Nucleus accumbens (tissue), 56 donors: Measurements from ENCODE around the gene CWH43.
A peak's percentile ranks its signal among the peaks of the same experiment; 100 is the strongest.
"Not testable (repeated sequence)": the region's sequence is repeated elsewhere in the genome, so short reads cannot be mapped to it uniquely, and the experiment has no call there.

Experiments
- DNase-seq, 56 donors: peaks; one replicate each; lab custom pipeline; 2025; lab: John Stamatoyannopoulos, UW

CWH43 gene

DNA sequence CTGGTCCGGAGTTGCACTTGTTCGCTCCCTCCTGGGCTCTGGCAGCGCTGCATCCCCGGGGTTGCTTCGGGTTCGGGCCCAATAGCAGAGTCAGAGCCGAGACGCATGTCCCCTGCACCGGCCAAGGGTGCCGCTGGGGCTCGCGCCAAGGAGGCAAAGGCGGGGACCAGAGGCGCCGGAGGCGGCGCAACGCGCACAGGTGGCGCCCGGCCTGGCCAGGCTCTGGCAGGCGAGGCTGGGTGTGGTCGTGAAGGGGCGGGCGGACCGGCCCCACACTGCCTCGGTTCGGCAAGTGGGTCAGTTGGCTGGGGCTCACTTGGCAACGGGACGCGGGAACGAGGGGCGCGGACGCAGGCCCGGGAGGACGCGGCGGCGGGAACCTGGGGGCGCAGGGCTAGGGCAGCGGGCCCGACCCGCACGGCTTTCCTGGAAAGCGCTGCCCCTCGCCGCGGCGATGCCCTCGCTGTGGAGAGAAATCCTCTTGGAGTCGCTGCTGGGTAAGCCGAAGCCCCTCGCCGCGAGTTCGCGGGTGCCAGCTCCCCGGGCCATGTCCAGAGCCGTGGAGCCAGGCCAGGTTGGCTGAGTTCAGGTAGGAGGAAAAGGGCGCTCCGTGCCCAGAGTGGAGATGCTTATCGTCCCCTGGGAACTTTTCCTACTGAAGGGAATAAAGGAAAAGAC is at the start of gene CWH43:
TSS of gene CWH43 (plus strand) at position 300 of the 678 bp plus-strand sequence. CDS start at position 455, 155 bp downstream.
- no peak for DNase-seq

DNA sequence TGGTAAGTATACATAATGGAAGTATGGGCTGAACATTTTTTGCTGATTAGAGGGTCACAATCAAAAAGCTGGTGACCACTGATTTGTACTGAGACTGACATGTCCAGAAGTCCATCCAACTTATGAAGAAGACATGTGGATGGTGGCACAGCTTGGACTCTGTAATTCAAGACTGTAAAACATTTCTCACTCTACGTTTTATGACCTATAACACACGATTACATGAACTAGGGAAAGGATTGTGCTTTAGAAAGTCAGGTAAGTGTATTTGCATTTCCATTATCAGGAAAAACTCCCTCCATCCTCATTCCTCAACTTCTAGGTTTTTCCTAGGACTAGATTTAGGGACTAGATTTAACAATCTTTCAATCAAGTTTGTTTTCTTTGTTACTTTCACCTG is 49.0 kb upstream of the CWH43 start:
- no peak for DNase-seq

DNA sequence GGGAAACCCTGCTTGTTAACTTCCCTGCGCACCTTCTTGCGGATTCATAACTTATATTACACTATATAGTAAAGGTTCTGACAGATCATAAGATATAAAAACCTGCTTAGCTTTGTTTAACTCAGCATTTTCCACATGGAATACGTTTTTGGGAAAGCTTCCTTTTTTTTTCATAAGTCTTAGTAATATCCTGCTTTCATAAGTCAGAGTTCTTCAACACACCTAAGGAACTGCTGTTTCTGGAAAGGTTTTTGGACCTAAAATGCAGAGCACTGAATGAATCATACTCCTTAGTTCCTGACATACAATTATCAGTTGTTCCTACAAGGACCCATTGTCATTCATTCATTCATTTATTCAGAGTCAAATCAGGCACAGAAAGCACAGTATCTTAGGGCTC is 47.2 kb upstream of the CWH43 start:
- no peak for DNase-seq

DNA sequence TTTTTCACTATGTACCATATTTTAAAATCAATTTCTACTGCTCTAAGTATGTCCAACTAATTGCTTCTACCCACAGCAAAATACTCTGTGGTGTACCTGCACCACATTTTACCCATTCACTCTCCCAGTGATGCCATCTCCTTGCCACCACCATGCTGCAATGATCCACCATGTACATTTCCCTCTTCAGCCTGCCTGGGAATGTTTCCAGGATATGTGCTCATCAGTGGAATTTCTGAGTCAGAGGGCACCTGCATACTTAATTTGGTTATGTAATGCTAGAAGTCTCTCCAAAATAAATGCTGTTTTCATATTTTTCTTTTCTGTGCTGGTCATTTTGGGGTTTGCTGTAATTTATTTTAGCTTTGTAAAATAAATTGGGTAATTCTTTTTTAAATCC is 46.3 kb upstream of the CWH43 start:
- DNase-seq = no peak

DNA sequence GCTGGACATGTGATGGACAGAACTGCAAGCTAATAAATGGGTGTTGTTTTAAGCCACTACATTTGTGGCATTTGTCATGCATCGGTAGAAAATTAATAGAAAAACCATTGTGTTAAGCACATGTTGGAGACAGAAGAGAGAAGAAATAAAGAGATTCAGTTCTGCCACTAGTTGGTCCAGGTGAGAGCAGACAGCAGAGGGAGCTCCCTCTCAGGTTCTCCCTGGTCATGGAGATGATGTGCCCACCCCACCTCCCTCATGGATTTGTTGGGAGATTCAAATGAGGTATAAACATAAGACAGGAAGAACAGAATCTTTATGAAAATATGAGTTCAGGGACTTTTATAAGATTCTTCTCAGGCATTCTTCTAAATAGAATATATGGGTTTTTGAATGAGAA is 42.7 kb upstream of the CWH43 start:
- no peak for DNase-seq

DNA sequence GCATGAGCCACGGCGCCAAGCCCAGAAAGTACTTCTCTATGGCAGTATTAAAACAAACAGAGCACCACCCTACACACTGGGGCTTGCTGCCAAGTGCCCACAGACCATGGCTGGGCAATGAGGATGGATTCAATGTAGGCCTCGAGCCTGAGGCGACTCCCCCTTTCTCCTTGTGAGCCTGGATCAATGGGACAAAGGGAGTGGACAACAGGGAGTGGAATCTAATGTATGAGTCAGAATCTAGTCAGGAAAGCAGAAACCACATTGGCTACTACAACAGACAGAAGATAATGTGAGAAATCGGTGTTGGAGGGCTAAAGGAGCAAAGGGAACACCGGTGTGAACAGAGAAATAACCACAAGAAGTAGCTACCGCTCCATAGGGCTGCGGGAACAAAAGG is 41.8 kb upstream of the CWH43 start:
- DNase-seq = no peak

DNA sequence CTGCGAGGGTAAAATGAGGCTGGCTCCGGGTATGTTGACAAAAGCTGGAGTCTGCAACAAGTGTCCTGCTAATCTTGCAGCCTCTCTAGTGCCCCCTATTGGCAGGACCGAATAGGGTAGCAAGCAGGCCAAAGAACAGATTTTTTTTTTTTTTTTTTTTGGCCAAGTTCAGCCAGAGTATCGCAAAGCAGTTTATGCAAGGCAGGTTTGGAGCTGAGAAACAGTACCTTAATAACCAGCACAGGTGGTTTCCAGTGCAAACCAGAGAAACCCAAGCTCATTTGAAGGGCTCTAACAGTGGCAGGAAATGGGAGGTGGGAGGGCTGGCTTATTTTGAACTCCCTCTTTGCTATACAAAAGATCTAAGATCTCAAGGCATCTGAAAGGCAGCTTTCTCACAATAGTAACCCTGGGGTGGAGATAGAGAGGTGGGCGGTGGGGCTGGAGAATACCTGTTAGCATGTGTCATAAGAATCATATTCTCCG is 41.3 kb upstream of the CWH43 start:
- peak in 3 of 56 donors; percentile 0 to 4 (median 2) for DNase-seq

DNA sequence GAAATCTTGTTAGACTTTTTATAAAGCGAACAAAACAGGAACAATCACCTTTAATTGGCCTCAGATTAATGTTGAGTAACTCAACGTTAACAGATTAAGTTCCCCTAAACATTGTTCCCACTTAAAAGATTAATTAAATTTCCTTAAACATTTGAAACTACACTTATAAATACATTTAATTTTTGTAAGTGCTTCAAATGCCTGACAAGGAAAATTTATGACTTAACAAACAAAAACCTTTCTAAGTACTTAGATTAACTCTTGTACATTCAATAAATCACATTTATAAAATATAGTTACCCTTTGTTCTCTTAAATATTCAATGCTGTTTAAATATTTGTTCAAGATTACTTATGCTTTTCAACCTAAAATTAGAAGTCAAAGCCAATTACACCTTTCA is 40.1 kb upstream of the CWH43 start:
- DNase-seq = no peak

DNA sequence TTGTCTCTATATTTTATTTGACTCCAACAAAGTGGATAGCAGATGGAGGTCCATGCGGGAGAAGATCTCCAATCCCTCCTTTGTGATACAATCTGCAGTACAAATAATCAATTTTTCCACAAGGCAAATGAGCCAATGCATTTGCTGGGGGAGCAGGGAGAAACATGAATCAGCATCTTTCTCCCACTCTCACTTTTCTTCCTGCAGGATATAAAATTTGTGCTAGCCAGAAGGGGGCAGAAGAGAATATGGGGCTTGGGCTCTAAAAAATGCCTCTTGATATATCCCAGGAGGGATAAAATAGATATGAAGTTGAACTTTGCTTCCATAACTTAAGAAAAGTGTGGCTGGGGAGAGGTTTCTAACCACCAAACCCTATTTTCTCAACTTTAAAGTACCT is 38.3 kb upstream of the CWH43 start:
- DNase-seq = no peak

DNA sequence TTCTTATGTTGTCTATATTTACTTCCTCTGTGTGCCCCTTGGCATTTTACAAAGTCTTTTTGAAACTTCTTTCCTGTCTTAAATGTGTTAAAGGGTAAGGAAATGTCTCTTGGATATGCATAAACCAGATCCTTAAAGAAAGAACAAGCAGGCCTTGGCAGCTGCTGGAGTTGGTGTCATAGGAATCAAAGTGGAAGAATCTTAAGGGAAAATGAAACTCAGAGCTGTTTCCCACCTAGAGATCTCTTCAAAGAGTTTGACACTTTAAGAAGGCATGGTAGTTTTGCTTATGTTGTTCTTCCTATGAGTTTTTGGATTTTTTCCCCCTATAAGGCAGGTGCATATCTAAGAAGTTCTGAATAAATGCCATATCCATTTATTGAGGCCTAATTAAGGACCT is 37.0 kb upstream of the CWH43 start:
- DNase-seq = no peak

DNA sequence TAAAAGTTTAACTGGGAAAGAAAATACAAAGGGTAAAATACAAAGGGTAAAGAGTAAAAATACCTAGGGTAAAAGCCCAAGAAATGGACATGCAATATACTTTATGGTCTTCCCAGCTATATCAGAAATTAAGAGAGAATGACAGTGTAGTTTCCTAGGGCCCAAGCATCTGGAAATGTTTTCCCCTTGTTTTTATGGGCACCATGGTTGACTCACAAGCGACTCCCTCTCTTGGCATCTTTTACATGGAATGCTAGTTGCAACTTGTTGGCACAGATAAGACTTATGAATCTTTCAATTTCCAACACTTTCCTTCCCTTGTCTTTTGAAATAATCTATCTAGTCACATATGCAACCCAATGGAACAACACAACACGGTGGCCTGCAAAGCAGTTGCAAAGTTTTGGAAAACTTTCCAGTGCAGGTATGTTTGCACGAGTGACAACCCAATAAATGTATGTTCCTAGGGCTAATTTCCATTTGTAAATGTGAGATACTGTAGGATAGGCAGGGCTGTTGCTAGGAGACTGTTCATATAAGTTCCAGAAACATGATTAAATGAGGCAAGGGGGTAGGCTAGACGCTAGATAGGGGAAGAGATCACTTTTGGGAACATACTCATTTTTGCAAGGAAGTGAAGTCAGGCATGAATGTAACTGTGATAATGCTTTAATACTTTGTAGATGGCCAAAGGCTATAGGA is 36.4 kb upstream of the CWH43 start:
- no peak for DNase-seq

DNA sequence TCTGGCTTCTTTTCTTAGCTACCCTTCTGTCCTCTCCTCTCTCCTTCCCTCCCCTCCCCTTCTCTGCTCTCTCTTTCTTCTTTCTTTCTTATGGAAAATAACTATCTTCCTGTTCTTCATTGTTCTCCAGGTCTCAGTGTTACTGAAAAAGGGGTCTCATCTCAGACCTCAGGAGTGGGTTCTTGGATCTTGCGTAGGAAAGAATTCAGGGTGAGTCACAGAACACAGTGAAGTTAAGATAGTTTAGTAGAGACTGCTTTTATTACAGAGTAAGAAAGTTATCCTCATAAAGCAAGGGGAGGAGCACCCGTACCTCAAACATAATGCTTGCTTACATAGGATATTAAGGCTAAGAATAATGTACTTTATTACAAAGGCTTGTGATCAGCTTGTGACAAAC is 31.8 kb upstream of the CWH43 start:
- DNase-seq = no peak

DNA sequence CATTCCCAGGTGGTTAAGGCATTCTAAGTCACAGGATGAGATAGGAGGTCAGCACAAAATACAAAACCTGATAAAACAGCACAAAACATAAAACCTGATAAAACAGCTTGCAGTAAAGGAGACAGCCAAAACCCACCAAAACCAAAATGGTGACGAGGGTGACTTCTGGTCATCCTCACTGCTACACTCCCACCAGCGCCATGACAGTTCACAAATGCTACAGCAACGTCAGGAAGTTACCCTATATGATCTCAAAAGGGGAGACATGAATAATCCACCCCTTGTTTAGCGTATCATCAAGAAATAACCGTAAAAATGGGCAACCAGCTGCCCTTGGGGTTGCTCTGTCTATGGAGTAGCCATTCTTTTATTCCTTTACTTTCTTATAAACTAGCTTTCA is 28.7 kb upstream of the CWH43 start:
- DNase-seq = not testable (repeated sequence)

DNA sequence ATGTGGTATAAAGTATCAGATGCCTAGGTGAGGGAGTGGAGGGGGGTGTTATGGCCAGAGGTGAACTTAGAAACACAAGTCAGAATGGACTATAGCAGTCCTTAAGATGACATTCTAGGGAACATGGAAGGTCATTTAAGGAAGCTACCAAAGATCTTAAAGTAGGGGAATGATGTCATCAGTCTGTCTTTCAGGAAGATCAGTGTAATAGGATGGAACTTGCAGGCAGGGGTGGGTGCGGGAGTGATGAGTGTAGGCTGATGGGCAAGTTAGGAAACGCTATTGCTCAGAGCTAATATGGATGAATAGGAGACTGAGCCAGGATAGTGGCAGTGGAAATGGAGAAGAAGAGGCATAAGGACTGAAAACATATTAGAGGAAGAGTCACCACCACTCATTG is 27.5 kb upstream of the CWH43 start:
- DNase-seq = no peak

DNA sequence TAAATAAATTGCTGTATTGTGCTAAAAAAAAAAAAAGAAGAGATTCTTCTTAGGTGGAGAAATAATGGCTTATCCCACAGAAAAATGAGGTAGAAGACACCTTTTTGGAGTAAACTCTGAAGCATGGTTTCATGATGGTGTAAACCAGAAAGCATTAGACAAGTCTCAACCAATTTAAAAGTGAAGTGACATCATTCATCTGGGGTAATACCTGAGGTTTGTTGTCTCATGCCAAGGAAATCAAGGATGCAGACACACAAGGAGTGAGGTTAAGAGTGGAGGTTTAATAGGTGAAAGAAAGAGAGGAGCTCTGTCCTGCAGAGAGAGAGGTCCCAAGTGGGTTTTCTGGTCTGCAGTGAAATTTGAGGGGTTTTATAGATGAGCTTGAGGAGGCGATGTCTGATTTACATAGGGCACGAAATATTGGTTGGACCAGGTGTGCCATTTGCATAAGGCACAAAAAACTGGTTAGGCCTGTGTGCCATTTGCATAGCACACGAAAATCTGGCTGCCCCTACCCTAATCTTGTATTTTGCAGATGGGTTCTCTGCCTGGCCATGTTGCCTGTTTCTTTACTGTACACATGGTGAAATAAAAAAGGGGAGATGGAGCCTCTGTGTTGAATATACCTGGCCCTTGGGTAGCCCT is 25.0 kb upstream of the CWH43 start:
- DNase-seq = no peak

DNA sequence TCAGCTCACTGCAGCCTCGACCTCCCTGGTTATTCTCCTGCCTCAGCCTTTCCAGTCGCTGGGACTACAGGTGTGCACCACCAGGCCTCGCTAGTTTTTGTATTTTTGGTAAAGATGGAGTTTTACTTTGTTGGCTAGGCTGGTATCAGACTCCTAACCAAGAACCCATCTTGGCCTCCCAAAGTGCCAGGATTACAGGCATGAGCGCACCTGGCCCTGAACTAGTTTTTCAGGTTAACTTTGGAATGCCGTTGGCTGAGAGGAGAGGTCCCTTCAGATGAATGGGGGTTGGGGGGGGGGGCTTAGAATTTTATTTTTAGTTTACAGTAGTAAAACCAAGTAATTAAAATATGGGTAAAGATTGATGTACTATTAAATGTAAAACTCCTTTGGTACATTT is 23.4 kb upstream of the CWH43 start:
- DNase-seq = no peak

DNA sequence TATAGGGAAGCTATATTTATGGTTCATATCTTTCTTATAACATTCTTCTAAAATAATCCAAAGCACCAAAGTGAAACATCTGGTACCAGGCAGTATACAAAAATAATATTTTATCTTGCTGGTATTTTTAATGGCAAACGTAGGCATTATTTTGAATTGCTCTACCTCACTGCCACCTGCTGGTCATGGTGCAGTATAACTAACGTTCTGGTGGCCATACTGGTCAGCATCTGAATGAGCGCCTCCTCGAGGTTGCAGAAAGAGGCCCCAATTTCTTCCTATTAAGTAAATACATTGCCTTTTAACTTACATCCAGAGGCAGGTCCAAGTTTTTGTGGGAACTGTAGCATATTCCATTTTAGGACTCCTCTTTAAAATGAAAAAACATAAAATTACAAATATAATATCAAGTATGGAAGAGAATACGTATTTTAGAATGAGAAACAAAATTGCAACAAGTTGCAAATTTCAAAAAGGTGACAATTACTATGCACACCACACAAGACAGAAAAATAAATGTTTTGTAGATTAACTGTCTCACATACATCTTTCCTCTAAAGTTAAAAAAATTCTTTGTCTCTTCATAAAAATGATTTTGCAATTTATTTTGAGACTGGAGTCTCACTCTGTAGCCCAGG is 22.9 kb upstream of the CWH43 start:
- DNase-seq = peak in 47 of 56 donors; percentile 1 to 76 (median 36)

DNA sequence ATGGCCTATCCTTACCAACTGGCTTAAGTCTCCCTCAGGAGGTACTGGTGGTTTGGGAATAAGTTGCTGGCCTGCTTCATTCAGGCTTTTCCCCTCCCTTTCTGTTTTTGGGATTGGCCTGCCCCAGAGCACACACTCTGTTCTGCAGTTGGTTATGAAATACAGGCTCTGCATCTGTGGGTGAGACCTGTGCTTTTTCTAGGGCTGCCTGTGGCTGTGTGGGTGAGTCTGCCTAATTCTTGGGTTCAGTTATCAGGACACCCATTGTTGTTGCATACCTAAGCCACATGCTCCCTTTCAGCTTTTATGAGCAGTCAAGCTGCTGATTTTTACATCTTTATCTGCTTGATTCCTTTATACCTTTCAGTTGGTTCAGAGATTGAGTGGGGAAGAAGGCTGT is 19.0 kb upstream of the CWH43 start:
- peak in 16 of 56 donors; percentile 4 to 60 (median 28) for DNase-seq

DNA sequence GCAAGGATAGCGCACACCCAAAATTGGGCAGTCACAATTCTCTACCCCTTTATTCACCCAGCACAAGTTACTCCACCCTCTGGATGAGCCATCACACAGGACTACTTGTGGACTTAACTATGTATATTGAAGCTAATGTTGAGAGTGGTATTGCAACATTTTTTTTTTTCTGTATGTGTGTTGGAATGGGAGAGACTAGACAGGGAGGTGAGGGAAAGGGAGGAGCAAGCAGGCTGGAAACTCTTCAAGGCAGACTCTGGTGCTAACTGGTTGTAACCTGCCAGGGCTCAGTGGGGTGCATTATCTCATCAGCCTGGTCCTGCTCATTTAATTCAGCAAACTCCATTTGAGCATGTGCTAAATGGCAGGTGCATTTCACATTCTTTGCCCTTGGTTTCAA is 18.4 kb upstream of the CWH43 start:
- no peak for DNase-seq

DNA sequence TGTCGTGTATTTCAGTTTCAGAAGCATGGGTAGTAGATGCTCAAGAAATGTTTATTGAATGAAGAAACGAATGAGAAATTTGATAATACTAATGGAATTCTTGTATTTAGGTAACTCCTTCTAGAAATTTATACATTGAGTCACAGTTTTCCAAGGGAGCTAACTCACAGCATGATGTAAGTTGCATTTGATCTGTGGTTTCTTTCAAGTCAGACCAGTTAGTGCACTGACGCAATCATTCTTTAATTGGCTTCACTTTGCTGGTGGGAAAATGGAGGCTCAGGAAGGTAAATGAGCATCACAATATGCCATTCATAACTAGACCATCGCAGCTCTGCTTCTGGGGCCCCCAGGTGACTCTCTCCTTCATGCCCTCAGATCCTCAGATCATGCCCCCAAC is 17.3 kb upstream of the CWH43 start:
- DNase-seq = no peak

DNA sequence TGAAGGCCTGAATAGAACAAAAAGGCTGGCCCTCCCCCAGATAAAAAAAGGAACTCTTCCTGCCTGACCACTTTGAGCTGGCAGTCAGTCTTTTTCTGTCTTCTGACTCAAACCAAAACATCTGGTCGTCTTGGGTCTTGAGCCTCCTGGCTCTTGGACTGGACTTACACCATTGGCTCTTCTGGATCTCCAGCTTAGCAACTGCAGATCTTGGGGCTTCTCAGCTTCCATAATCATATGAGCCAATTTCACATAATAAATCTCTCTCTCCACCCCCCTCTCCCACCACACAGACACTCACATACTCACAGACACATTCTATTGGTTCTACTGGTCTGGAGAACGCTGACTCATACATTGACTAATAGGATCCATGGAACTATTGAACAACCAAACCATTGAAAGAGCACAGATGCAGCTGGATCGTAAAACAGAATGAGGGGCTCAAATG is 15.6 kb upstream of the CWH43 start:
- DNase-seq = peak in 5 of 56 donors; percentile 5 to 31 (median 12)
